Activated CD4-positive, alpha-beta T cell treated with anti-CD3 and anti-CD28 coated beads for 1 hour (primary cell): ENCODE results near the gene ABHD16A.

ENCODE experiments used
- DNase-seq: peaks from one replicate; pipeline ENCODE4 v3.0.0-alpha.2; 2020

Gene ABHD16A

GRCh38 chr6:31687860-31688693 is 15.0 kb downstream of the ABHD16A start:
- DNase-seq, result no peak

GRCh38 chr6:31687321-31687720 is 15.8 kb downstream of the ABHD16A start:
- no peak for DNase-seq

GRCh38 chr6:31686483-31686882 is 16.6 kb downstream of the ABHD16A start:
- no peak for DNase-seq

GRCh38 chr6:31683591-31683990 is 19.5 kb downstream of the ABHD16A start:
- DNase-seq, result no peak

GRCh38 chr6:31681135-31681671 is 21.9 kb downstream of the ABHD16A start:
- DNase-seq, result no peak

- DNase-seq, result peak; percentile 43
These were observed 22.6 kb downstream of the ABHD16A start, which contains the start of gene LY6G5C for GRCh38 chr6:31680226-31681134. Gene LY6G5C, minus strand, starts transcription at chr6:31681067. Its CDS starts 694 bp downstream, at chr6:31680373.

- no peak for DNase-seq
These were observed 25.2 kb downstream of the ABHD16A start for GRCh38 chr6:31677955-31678354.

- no peak for DNase-seq
These were observed 26.2 kb downstream of the ABHD16A start for GRCh38 chr6:31676904-31677303.

GRCh38 chr6:31676322-31676903 is 26.7 kb downstream of the ABHD16A start:
- no peak for DNase-seq

GRCh38 chr6:31669676-31670075 is 33.4 kb downstream of the ABHD16A start, which contains the start of gene LY6G5B:
Gene LY6G5B, plus strand, starts transcription at chr6:31669976. Its CDS starts 975 bp downstream, at chr6:31670951.
- DNase-seq, result no peak

GRCh38 chr6:31666337-31666965 is 36.7 kb downstream of the ABHD16A start:
- DNase-seq, result no peak

GRCh38 chr6:31665501-31666336 is 37.4 kb downstream of the ABHD16A start, which contains the start of gene CSNK2B:
Gene CSNK2B, plus strand, starts transcription at chr6:31666080. Its CDS starts 752 bp downstream, at chr6:31666832.
- DNase-seq, result peak; percentile 98

- DNase-seq, result peak; percentile 83
These were observed 38.2 kb downstream of the ABHD16A start, which contains the start of gene GPANK1 for GRCh38 chr6:31664790-31665500. Gene GPANK1, minus strand, starts transcription at chr6:31664997. Its CDS starts 519 bp downstream, at chr6:31664478.

- no peak for DNase-seq
These were observed 38.9 kb downstream of the ABHD16A start for GRCh38 chr6:31663961-31664789.

GRCh38 chr6:31663126-31663960 is 39.8 kb downstream of the ABHD16A start:
- no peak for DNase-seq

- DNase-seq, result no peak
These were observed 40.9 kb downstream of the ABHD16A start for GRCh38 chr6:31662124-31662723.

GRCh38 chr6:31661262-31662123 is 41.6 kb downstream of the ABHD16A start:
- no peak for DNase-seq
